ENCODE data around the gene RFK.

Gene RFK

DNA sequence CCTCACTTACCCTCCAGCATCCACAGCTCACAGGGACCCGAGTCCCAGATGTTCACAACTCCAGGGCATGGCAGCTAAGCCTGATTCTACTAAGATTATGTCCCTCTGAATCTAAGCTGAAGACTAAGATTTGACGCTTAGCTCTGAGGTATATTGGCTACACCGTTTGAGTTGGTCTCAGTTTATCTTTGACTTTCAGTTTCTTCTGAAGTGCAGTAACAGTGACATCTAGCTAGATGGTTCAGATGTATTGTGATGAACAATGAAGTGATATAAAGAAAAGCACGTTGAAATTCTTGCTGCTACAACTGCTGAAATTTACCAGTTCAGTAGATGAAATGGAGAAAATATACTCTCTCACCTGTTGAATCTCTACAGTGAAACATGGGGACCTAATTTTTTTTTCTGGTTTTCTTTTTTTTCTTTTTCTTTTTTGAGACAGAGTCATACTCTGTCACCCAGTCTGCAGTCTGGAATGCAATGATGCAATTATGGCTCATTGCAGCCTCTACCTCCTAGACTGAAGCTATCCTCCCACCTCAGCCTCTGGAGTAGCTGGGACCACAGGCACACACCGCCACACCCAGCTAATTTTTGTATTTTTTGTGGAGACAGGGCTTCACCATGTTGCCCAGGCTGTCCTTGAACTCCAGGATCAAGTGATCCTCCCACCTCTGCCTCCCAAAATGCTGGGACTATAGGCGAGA lies 15.7 kb downstream of the RFK start:
- TF ChIP-seq, protein P1, sequence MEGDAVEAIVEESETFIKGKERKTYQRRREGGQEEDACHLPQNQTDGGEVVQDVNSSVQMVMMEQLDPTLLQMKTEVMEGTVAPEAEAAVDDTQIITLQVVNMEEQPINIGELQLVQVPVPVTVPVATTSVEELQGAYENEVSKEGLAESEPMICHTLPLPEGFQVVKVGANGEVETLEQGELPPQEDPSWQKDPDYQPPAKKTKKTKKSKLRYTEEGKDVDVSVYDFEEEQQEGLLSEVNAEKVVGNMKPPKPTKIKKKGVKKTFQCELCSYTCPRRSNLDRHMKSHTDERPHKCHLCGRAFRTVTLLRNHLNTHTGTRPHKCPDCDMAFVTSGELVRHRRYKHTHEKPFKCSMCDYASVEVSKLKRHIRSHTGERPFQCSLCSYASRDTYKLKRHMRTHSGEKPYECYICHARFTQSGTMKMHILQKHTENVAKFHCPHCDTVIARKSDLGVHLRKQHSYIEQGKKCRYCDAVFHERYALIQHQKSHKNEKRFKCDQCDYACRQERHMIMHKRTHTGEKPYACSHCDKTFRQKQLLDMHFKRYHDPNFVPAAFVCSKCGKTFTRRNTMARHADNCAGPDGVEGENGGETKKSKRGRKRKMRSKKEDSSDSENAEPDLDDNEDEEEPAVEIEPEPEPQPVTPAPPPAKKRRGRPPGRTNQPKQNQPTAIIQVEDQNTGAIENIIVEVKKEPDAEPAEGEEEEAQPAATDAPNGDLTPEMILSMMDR (IDR thresholded peaks at IDR 0.05; ENCODE audit: insufficient read depth, low read depth, low read length, missing control alignments): no peak
- no peak overlapping the region for H3K4me3 ChIP-seq (ENCODE audit: low read length)
- peak; percentile 46 for DNase-seq (ENCODE audit: low read depth)

DNA sequence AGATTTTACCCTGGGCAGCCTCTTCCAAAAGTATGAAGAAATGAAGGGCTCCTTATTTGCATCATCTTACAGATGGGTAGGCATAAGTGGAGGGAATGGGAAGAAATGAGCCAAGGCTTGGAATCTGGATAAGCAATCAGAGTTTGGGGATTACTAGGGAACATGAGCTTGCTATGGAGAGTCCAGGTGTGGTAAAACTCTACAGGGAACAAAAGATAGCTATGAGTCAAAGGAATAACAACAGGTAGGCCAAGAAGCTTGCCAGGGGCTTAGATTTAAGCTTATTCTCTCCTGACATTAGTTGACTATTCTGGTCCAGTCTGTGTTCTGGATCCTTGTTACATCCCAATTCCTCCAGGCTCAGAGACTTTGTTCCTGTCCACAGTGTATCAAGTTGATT lies 16.4 kb downstream of the RFK start:
- no peak overlapping the region for H3K4me3 ChIP-seq (ENCODE audit: low read length)
- TF ChIP-seq, protein P1 (IDR thresholded peaks at IDR 0.05; ENCODE audit: insufficient read depth, low read depth, low read length, missing control alignments): no peak
- DNase-seq (ENCODE audit: low read depth): peak; percentile 57

DNA sequence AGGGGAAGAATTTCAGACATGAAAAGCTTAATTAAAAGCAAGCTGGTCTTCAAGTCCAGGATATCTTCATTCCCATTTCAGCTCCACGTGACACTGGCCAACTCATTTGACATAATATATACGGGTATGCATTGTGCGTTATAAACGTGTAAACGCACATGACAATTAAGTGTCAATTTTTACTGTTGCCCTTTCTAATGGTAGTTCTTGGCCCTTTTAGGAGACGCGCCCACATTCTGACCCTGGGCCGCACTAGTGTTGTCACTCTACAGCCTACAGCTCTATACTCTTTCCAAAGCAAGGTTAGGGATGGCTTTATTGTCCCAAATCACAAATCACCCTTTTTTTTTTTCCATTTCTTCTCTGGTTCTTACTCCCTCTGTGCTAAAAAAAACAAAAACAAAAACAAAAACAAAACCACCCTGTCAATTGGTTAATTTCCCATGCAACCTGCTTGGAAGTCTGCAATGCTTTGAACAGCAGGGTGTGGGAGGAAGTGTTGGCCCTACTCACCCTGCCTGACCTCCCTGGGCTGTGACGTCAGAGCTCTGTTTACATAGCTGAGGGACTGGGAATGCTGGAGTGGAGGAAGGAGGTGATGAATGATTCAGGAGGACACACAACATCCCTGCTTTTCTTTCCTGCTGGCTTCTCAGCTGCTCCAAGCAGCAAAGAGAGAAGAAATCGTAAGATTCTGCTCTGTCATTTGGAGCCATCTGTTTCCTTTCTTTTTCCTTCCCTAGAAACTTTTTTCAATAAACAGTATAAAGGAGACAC lies 19.3 kb downstream of the RFK start:
- peak; percentile 92 for DNase-seq (ENCODE audit: low read depth)
- TF ChIP-seq, protein P1 (IDR thresholded peaks at IDR 0.05; ENCODE audit: insufficient read depth, low read depth, low read length, missing control alignments): no peak
- no peak overlapping the region for H3K4me3 ChIP-seq (ENCODE audit: low read length)

DNA sequence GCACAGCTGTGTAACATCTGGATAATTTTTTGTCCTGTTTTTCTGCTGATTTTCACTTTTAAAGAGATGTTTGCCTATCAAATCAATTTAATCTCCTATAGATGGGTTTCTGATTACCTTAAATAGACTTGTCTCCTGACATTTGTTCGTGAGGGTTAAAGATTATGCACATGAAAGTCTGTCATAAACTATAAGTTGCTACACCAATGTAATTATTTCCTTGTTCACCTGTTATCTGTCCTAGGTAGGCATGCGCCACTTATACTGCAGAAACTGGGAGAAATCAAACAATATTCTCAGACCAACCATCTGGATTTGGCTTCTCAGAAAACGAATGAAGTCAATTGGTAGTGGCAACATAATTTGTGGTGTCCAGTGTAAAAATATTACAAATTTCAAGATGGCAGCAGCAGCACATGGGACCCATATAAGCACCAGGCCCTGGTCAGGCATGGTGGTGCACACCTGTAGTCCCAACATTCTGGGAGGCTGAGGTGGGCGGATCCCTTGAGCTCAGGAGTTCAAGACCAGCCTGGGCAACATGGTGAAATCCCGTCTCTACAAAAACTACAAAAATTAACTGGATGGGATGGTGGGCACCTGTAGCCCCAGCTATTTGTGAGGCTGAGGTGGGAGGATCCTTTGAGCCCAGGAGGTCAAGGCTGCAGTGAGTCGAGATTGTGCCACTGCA lies 20.3 kb downstream of the RFK start:
- TF ChIP-seq, protein P1 (IDR thresholded peaks at IDR 0.05; ENCODE audit: insufficient read depth, low read depth, low read length, missing control alignments): no peak
- no peak for DNase-seq (ENCODE audit: low read depth)

DNA sequence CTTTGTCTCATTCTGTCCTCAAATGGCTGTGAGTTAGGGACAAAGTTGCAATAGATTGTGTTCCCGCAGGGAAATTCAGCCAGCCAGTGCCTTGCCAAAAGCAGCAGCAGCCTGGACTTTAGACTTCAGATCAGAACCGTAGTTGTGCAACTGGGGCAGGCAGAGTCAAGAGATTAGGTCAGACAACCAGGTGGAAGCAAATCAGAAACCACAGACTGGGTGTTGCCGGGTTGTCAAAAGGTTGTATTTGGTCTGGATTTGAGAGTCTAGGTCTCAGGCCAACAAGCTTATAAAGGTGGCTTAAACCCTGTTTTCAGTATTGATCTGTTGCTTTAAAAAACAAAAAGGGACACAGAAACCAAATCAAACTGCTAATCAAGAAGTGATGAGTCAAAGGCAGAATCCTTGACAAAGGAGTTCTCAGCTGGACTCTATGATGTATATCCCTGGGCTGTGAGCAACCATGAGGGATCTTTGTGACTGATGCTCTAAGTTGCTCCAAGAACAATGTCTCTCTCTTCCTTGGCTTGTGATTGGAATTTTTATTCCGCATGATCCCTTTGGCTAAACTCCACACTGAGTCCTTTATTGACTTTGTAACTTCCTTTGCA lies 20.9 kb downstream of the RFK start:
- TF ChIP-seq, protein P1 (IDR thresholded peaks at IDR 0.05; ENCODE audit: insufficient read depth, low read depth, low read length, missing control alignments): no peak
- H3K4me3 ChIP-seq (ENCODE audit: low read length): no peak overlapping the region
- peak; percentile 65 for DNase-seq (ENCODE audit: low read depth)

More for the DNA sequence above, 20.3 kb downstream of the RFK start:
- no peak overlapping the region for H3K4me3 ChIP-seq (ENCODE audit: low read length)

DNA sequence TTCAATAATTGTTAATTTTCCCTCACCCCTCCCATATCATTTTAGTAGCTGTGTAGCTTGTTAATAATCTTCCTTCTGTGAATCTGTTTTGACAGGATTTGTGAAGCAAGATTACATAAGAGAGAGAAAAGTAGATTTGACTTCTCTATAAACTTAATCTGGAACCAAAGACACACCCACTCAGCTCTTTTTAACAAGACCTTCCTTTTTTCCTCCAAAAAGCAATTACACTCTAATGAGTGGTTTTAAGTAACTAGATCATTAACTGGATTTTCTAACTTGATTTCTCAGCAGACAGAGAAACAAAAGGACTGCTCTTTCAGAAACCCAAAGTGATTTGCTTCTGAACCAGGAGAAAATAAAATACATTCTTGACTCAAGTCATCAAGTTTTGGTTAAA lies 21.9 kb downstream of the RFK start:
- no peak overlapping the region for H3K4me3 ChIP-seq (ENCODE audit: low read length)
- TF ChIP-seq, protein P1 (IDR thresholded peaks at IDR 0.05; ENCODE audit: insufficient read depth, low read depth, low read length, missing control alignments): no peak
- no peak for DNase-seq (ENCODE audit: low read depth)

Measured in epithelial cell of esophagus (primary cell).